HepG2 (cell line): ENCODE results near the gene ADGRV1. TPM values are rescaled to one million over a fixed set of nuclear protein-coding genes. Genes with fewer than 3 reads are reported as not detected.
A peak's percentile ranks its signal among the peaks of the same experiment; 100 is the strongest.

ENCODE experiments used
- ARNT2 ChIP-seq: sonication (generic); formaldehyde crosslinking; IDR thresholded peaks from 2 replicates; pipeline ENCODE4 v1.8.0; 2022; ENCODE audit warnings: mild to moderate bottlenecking, low read depth, missing genetic modification reagents, moderate library complexity
- CEBPG ChIP-seq: IDR thresholded peaks from 2 replicates; pipeline ENCODE4 v1.6.1; 2016
- CREB3 ChIP-seq: sonication (generic); formaldehyde crosslinking; IDR thresholded peaks from 2 replicates; pipeline ENCODE4 v1.5.0; 2020; ENCODE audit warnings: missing genetic modification reagents
- DNMT1 ChIP-seq: sonication (generic); formaldehyde crosslinking; IDR thresholded peaks from 2 replicates; pipeline ENCODE4 v1.5.1; 2020; ENCODE audit warnings: mild to moderate bottlenecking, missing genetic modification reagents
- FOXP4 ChIP-seq: sonication (generic); formaldehyde crosslinking; IDR thresholded peaks from 2 replicates; pipeline ENCODE4 v1.4.0; 2020; ENCODE audit warnings: missing genetic modification reagents
- GLMP ChIP-seq: sonication (generic); formaldehyde crosslinking; IDR thresholded peaks from 2 replicates; pipeline ENCODE4 v1.9.0; 2021; ENCODE audit warnings: missing genetic modification reagents, mild to moderate bottlenecking, borderline replicate concordance
- HDAC1 ChIP-seq: sonication (generic); formaldehyde crosslinking; IDR thresholded peaks from 2 replicates; pipeline ENCODE4 v1.5.1; 2020; ENCODE audit warnings: mild to moderate bottlenecking, missing genetic modification reagents
- HIC2 ChIP-seq: sonication (generic); formaldehyde crosslinking; IDR thresholded peaks from 2 replicates; pipeline ENCODE4 v1.9.0; 2022; ENCODE audit warnings: low read depth, missing genetic modification reagents
- HMG20A ChIP-seq: IDR thresholded peaks from 2 replicates; pipeline ENCODE4 v1.6.1; 2016; ENCODE audit warnings: borderline replicate concordance
- IRF2 ChIP-seq: IDR thresholded peaks from 2 replicates; pipeline ENCODE4 v1.6.1; 2018; ENCODE audit warnings: missing genetic modification reagents, missing compliant biosample characterization
- MIER2 ChIP-seq: IDR thresholded peaks from 2 replicates; pipeline ENCODE4 v1.6.1; 2016; ENCODE audit warnings: missing biosample characterization, missing genetic modification reagents
- NR2F1 ChIP-seq, 2 experiments: fragments of 450-650 bp in 1 of 2; formaldehyde crosslinking in 1 of 2; IDR thresholded peaks; 2 replicates each; pipeline versions ENCODE4 v1.5.0 to v1.6.1; 2016 to 2020; ENCODE audit warnings: mild to moderate bottlenecking in 1 of 2, missing compliant biosample characterization in 1 of 2, missing genetic modification reagents in 1 of 2, moderate library complexity in 1 of 2
- NR2F2 ChIP-seq: IDR thresholded peaks from 2 replicates; pipeline ENCODE4 v1.6.1; 2012; ENCODE audit warnings: low read depth, inconsistent platforms, borderline replicate concordance
- SAP130 ChIP-seq: IDR thresholded peaks from 2 replicates; pipeline ENCODE4 v1.6.1; 2016; ENCODE audit warnings: low read depth
- SKI ChIP-seq: fragments of 450-650 bp; IDR thresholded peaks from one replicate; pipeline ENCODE4 v1.6.1; 2018; ENCODE audit warnings: mild to moderate bottlenecking; ENCODE audit not compliant: partially characterized antibody
- TCF12 ChIP-seq, 2 experiments: fragments of 450-650 bp in 1 of 2; sonication (generic) in 1 of 2; formaldehyde crosslinking in 1 of 2; IDR thresholded peaks; 2 replicates each; pipeline versions ENCODE4 v1.6.1 to v1.8.0; 2017 to 2022; ENCODE audit warnings: antibody characterized with exemption in 1 of 2, mild to moderate bottlenecking in 1 of 2, missing genetic modification reagents in 1 of 2, moderate library complexity in 1 of 2
- THRA ChIP-seq: sonication (generic); formaldehyde crosslinking; IDR thresholded peaks from 2 replicates; pipeline ENCODE4 v1.4.0; 2020; ENCODE audit warnings: missing genetic modification reagents, borderline replicate concordance
- ZBTB10 ChIP-seq: sonication (generic); formaldehyde crosslinking; IDR thresholded peaks from 2 replicates; pipeline ENCODE4 v1.4.0; 2020; ENCODE audit warnings: missing genetic modification reagents, borderline replicate concordance
- ZBTB7A ChIP-seq: sonication (generic); formaldehyde crosslinking; IDR thresholded peaks from 2 replicates; pipeline ENCODE4 v1.8.0; 2022; ENCODE audit warnings: mild to moderate bottlenecking, missing genetic modification reagents
- ZNF749 ChIP-seq: sonication (generic); formaldehyde crosslinking; IDR thresholded peaks from 2 replicates; pipeline ENCODE4 v1.8.0; 2022; ENCODE audit warnings: mild to moderate bottlenecking, missing genetic modification reagents, moderate library complexity, borderline replicate concordance
- polyA plus RNA-seq, 8 experiments: library from polyadenylated mRNA; depleted of rRNA in 3 of 8; stranded (reverse) in 7 of 8; unstranded in 1 of 8; fragments of >200 nt; fragmentation: Illumina TruSeq in 4 of 8; extraction: Trizol in 4 of 8; gene quantifications; 2 replicates each; pipeline versions ENCODE4 v1.2.1 to v1.2.3, GENCODE V29; 2011 to 2016; ENCODE audit warnings: low read depth in 4 of 8, missing spikeins in 1 of 8, mixed read lengths in 1 of 8; ENCODE audit not compliant: insufficient read depth in 1 of 8
- total RNA-seq, 5 experiments: library from RNA; depleted of rRNA; stranded (reverse); fragments of >200 nt; fragmentation: Illumina TruSeq; extraction: Trizol; gene quantifications; 2 replicates each; pipeline ENCODE4 v1.2.3, GENCODE V29; 2016; ENCODE audit warnings: low read depth in 1 of 5

The ADGRV1 gene
- total and polyA plus RNA-seq, 2 of the 13 experiments (the other 11 are each of a cell fraction or from before 2014, with no cell fraction given): 1.7 to 3.9 TPM

- TF ChIP-seq ZBTB10 (CRISPR knock-in tag) (no peak), ZNF749 (no peak), CREB3 (no peak), GLMP (CRISPR knock-in tag) (no peak), ARNT2 (CRISPR knock-in tag) (no peak), NR2F1 (CRISPR knock-in tag; IDR thresholded peaks at IDR 0.05) (no peak), DNMT1 (CRISPR knock-in tag) (no peak), ZBTB7A (CRISPR knock-in tag) (no peak), HDAC1 (CRISPR knock-in tag) (no peak), CEBPG (no peak), IRF2 (CRISPR knock-in tag) (no peak; the same call in 1 of the 2 replicates), SKI (peak; percentile 14), HMG20A (CRISPR knock-in tag) (peak; percentile 46; the same call in 1 of the 2 replicates), FOXP4 (CRISPR knock-in tag) (peak; percentile 67; the same call in 1 of the 2 replicates), SAP130 (peak; percentile 62), THRA (CRISPR knock-in tag) (no peak), MIER2 (CRISPR knock-in tag) (no peak), TCF12 (IDR thresholded peaks at IDR 0.05) (no peak), TCF12 (CRISPR knock-in tag; IDR thresholded peaks at IDR 0.05) (no peak), NR2F2 (no peak), HIC2 (no peak)
These were observed 340.5 kb downstream of the ADGRV1 start (continued) for GRCh38 chr5:90899014-90899604.
